ENCODE measurements around the gene RNASE9.

GRCh38 chr14:20592574-20592973 lies 31.7 kb upstream of the RNASE9 start:
- TF ChIP-seq CTCF (IDR thresholded peaks at IDR 0.05) (no peak), POLR2A (IDR thresholded peaks at IDR 0.05) (no peak)

All from Peyer's patch (tissue), 4 donors.